OCI-M2 (cell line): ENCODE data around the gene DIPK1A.

Experiments used
- DNase-seq: peaks from one replicate; lab custom pipeline; 2025; ENCODE audit not compliant: unreplicated experiment; lab: John Stamatoyannopoulos, UW

The DIPK1A gene

DNA sequence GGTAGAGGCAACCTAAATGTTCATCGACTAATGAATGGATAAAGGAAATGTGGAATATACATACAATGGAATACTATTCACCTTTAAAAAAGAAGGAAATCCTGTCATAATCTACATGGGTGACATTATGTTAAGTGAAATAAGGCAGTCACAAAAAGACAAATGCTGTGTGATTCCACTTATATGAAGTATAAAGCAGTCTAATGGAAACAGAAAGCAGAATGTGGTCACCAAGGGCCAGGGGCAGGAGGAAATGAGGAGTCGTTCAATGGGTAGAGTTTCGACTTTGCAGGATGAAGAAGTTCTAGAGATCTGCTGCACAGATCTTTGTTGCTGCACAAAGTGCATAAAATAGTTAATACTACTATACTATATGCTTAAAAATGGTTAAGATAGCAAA, 7.8 kb downstream of the DIPK1A start:
- DNase-seq: no peak

DNA sequence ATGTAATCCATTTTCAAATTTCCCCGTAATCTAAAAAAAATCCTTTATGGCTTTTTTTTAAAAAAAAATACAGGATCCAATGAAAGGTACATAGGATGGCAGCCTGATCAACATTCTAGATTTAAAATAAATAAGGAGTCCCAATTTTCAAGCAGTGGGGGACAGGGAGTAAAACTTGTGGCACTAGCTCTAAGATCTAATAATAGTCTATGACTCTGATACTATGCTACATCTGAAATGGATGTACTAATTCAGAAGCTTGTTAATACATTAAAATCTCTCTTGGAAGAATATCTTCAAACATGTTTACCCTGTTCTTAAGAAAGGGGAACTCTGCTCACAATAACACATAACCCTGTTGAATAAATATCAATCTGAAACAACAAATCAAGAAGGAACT, 8.5 kb downstream of the DIPK1A start:
- no peak for DNase-seq

GRCh38 chr1:92951141-92951582, 10.1 kb downstream of the DIPK1A start:
- DNase-seq: no peak

GRCh38 chr1:92949937-92950817, 11.1 kb downstream of the DIPK1A start:
- DNase-seq: no peak

DNA sequence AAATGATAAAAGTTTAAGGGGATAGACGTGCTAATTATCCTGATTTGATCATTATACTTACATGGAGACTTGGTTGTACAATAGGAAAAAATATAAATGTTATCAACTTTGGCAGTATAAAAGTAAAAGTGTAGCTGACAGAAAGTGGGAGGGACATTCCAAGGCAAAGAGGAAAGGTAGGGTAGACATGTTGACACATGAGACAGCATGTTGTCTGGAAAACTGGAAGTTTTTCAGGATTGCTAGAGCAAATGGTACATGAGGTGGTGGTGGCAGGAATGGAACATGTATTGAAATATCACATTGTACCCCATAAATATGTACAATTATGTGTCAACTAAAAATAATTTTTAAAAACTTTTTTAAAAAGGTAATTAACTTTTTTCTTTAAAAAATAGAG, 13.2 kb downstream of the DIPK1A start:
- no peak for DNase-seq

DNA sequence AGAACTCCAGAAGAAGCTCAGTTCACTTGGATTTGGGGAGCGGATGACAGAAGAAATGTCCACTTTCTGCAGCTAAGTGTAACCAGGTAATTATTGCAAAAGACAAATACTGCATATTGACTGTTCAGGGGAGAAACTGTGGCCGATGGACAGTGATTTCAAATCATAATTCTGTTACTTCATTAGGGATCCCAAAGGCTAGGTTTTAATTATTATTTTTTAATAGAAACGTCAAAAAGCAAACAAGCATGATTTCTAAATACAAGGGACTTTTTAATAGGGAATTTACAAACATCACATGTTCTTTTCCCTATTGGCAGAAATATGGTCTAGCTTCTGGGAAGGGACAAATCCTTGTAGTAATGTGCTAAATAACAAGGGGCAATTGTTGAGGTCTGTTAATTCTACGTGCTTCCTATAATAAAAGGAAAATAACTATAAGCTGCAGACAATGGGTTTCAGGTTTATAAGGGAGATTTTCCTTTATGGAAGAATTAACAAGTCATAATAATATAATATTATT, 15.5 kb downstream of the DIPK1A start:
- no peak for DNase-seq

- DNase-seq: no peak
Observed at GRCh38 chr1:92944901-92945747, 16.1 kb downstream of the DIPK1A start.

- DNase-seq: no peak
Observed at GRCh38 chr1:92943502-92943847, 17.8 kb downstream of the DIPK1A start.

DNA sequence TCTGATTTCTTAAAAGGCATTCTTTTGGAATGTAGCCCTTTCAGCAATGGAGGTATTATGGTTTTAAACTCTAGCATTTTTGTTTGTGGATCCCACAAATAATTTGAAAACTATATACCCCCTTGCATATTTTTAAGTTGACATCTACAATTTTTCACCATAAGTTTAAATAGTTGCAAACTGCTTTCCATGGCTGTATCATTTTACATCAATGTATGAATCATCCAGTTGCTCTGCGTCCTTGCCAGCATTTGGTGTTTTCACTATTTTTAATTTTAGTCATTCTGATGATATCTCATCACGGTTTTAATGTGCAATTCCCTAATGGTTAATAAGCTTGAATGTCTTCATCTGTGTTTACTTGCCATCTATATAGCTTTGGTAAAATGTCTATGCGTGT, 20.7 kb downstream of the DIPK1A start:
- no peak for DNase-seq

DNA sequence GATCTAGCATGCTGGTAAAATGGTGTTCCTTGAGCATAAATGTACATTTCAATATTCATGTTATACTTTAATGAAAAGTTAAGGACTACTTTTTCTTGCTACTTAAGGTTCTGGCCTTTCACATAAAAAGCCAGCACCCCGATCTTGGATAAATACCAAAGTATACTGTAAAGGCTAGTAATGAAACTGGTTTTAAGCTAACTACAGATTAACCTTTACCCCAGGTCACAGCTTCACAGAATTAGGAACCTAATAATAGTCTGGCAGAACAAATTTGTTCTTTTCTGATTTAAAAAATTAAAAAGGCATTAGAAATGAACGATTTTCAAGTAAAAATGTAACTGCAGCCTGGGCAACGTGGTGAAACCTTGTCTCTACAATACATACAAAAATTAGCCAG, 23.5 kb downstream of the DIPK1A start:
- no peak for DNase-seq

GRCh38 chr1:92936865-92937264, 24.4 kb downstream of the DIPK1A start:
- no peak for DNase-seq

- DNase-seq: no peak
Observed at GRCh38 chr1:92934395-92935378, 26.6 kb downstream of the DIPK1A start.

- DNase-seq: no peak
Observed at GRCh38 chr1:92933459-92933858, 27.8 kb downstream of the DIPK1A start.

DNA sequence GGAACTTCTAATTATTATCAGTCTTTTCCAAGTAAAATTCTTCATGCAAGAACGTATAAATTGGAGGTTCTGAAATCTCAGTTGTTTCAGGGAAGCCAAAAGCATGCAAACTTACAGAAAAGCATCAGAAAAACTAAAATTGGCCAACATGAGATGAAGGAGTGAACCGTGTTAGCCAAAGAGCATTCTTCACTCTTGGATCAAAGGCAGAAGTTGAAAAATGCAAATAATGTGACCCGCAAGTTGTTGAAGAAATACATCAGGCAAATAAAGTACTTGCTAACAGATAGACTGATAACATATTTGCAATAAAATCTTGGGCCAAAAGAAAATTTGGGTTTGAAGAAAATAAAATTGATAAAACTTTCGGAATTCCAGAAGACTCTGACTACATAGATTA, 29.6 kb downstream of the DIPK1A start:
- DNase-seq: no peak

- DNase-seq: no peak
Observed at GRCh38 chr1:92929461-92929860, 31.8 kb downstream of the DIPK1A start.

DNA sequence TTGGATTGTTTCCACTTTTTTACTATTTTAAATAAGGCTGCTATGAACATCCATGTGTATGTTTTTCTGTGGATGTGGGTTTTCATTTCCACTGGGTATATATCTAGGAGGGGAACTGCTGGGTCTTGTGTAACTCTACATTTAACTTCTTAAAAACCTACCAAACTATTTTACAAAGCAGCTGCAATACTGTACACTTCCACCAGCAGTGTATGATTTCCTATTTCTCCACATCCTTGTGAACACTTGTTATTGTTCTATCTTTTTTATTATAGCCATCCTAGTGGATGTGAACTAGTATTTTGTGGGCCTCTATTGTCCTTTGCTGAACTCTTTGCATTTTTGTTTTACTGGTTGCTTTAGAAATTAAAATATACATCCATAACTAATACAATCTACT, 33.4 kb downstream of the DIPK1A start:
- DNase-seq: no peak

GRCh38 chr1:92926873-92927272, 34.4 kb downstream of the DIPK1A start:
- DNase-seq: no peak

DNA sequence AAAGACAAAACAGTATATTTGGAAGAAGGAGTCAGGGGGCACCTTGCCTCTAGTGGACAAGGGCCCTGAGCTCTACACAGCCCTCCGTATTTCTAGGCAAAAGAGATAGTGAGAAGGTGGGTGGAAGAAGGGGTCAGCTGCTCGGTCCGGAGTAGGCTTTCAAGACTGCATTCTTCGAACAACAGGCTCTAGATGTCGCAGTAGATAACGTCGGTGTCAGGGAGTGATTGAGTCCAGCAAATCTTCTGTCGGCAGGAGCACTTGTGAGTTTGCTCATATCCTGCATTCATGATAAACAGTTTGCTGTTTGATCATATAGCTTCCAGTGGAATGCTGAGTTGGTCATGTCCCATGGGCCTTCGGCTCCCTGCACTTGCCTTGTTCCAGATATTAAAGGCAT, 36.8 kb downstream of the DIPK1A start:
- no peak for DNase-seq

DNA sequence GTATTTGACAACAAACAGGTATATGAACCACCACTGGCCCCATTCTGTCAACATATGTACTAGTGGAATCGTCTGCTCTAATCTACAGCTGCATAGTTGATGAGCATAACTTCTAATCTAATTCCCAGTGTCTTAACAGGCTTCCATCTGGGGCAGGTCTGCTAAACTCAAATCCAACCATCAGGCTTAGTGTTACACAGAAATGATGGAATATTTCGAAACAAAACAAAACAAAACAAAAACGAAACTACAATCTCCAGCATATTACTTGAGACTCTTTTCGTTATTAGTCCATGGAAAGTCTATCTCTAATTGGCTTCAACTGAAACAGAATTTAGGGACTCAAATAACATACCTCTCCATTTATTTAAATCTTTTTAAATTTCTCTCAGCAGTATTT, 37.6 kb downstream of the DIPK1A start:
- DNase-seq: no peak

- DNase-seq: no peak
Observed at GRCh38 chr1:92922356-92923035, 38.8 kb downstream of the DIPK1A start.
